Measurements from ENCODE around the gene LPO. TPM values are rescaled to one million over a fixed set of nuclear protein-coding genes. Genes with fewer than 3 reads are reported as not detected.

LPO gene
- total and polyA plus RNA-seq, 4 donors, result 0.15 to 0.26 TPM; not detected in 2

- Histone ChIP-seq H3K27ac (ENCODE audit: low read depth in 1 of 2, low read length in 1 of 2) (no peak within 1 kb of the TSS), H3K27me3 (ENCODE audit: control insufficient read depth in 3 of 3, insufficient read depth in 3 of 3, low read length in 2 of 3) (peaks cover 0 to 9% (median 0%) of the 10 kb centered on the region in 3 donors), H3K4me3 (no peak within 1 kb of the TSS), H3K9ac (ENCODE audit: insufficient read depth in 1 of 2, low read length in 2 of 2) (no peak within 1 kb of the TSS), H3K9me3 (ENCODE audit: control insufficient read depth in 4 of 4, insufficient read depth in 3 of 4, low read length in 3 of 4) (peaks cover 0 to 1% (median 0%) of the 10 kb centered on the region in 4 donors), H3K36me3 (ENCODE audit: control insufficient read depth in 4 of 4, insufficient read depth in 4 of 4, low read length in 4 of 4) (no peaks in the 10 kb centered on the region), H3K4me1 (ENCODE audit: control insufficient read depth in 5 of 5, insufficient read depth in 5 of 5, low read length in 5 of 5) (peaks cover 0 to 13% (median 0%) of the 10 kb centered on the region in 5 donors)
- TF ChIP-seq CTCF (IDR thresholded peaks at IDR 0.05; ENCODE audit: control extremely low read depth, extremely low read depth), result no peak
- DNase-seq, result no peak
- ATAC-seq (ENCODE audit: insufficient read depth, low FRiP score), result no peak
- 46 to 75% methylated on average over 5 of the region's 5 CpGs for WGBS, 2 donors
These were observed 42.3 kb downstream of the LPO start, which contains the start of gene MPO for GRCh38 chr17:58280480-58281217. Gene MPO (minus strand): TSS chr17:58280935. CDS start chr17:58280758, 177 bp downstream.

DNA sequence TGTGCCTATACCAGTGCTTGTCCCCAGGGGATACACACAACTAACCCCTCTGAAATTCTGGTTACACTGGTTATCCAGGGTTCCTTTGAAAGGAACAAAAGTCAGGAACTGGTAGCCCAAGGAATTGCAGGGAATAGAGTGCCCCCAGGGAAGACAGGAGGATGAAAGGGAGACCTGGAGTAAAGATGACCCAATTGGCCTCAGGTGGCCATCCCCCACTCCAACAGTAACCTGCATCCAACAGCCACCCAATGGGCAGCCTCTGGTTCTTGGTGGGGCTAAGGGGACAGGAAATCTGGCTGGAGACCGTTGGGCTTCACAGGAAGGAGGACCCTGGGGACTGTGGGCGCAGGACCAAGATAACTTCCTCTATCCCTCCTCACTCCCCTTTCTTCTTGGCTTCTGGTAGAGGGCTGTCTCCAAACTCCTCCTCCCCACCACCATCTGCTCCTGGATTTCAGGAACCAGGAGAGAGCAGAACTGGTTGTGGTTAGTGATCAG, 43.2 kb downstream of the LPO start:
- H3K9ac ChIP-seq (ENCODE audit: insufficient read depth in 1 of 2, low read length in 2 of 2), result no peak overlapping the region
- H3K4me1 ChIP-seq (ENCODE audit: control insufficient read depth in 5 of 5, insufficient read depth in 5 of 5, low read length in 5 of 5), result peaks cover 0 to 13% (median 0%) of the 10 kb centered on the region in 5 donors
- WGBS, 2 donors, result 19 to 38% methylated on average over 2 of the region's 2 CpGs
- no peak overlapping the region for H3K4me3 ChIP-seq
- H3K27me3 ChIP-seq (ENCODE audit: control insufficient read depth in 3 of 3, insufficient read depth in 3 of 3, low read length in 2 of 3), result peaks cover 0 to 9% (median 0%) of the 10 kb centered on the region in 3 donors
- no peak overlapping the region for H3K27ac ChIP-seq (ENCODE audit: low read depth in 1 of 2, low read length in 1 of 2)
- peak in 1 of 3 donors; percentile 15 for DNase-seq
- H3K36me3 ChIP-seq (ENCODE audit: control insufficient read depth in 4 of 4, insufficient read depth in 4 of 4, low read length in 4 of 4), result no peaks in the 10 kb centered on the region
- H3K9me3 ChIP-seq (ENCODE audit: control insufficient read depth in 4 of 4, insufficient read depth in 3 of 4, low read length in 3 of 4), result peaks cover 0 to 1% (median 0%) of the 10 kb centered on the region in 4 donors
- no peak for ATAC-seq (ENCODE audit: insufficient read depth, low FRiP score)
- TF ChIP-seq CTCF (IDR thresholded peaks at IDR 0.05; ENCODE audit: control extremely low read depth, extremely low read depth), result no peak

DNA sequence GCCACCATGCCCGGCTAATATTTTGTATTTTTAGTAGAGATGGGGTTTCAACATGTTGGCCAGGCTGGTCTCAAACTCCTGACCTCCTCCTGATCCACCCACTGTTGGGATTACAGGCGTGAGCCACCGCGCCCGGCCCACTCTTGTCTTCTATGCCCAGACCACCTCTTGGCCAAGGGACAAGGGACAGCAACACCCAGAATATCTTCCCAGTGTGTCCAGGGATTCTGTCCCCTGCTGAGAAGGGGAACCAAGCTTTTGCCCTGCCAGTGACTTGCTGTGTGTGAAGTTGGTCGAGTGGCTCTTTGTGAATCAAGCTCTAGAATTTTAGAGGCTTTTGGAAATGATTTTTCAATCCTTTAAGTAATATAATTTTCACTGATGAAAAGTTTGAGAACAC, 44.1 kb downstream of the LPO start:
- Histone ChIP-seq H3K36me3 (ENCODE audit: control insufficient read depth in 4 of 4, insufficient read depth in 4 of 4, low read length in 4 of 4) (no peaks in the 10 kb centered on the region), H3K9ac (ENCODE audit: insufficient read depth in 1 of 2, low read length in 2 of 2) (no peak overlapping the region), H3K27me3 (ENCODE audit: control insufficient read depth in 3 of 3, insufficient read depth in 3 of 3, low read length in 2 of 3) (peaks cover 0 to 9% (median 0%) of the 10 kb centered on the region in 3 donors), H3K27ac (ENCODE audit: low read depth in 1 of 2, low read length in 1 of 2) (no peak overlapping the region), H3K4me1 (ENCODE audit: control insufficient read depth in 5 of 5, insufficient read depth in 5 of 5, low read length in 5 of 5) (peaks cover 0 to 13% (median 0%) of the 10 kb centered on the region in 5 donors), H3K9me3 (ENCODE audit: control insufficient read depth in 4 of 4, insufficient read depth in 3 of 4, low read length in 3 of 4) (peaks cover 0 to 1% (median 0%) of the 10 kb centered on the region in 4 donors), H3K4me3 (no peak overlapping the region)
- ATAC-seq (ENCODE audit: insufficient read depth, low FRiP score) (no peak), DNase-seq (no peak)
- WGBS, 2 donors, result 76 to 81% methylated on average over 6 of the region's 6 CpGs
- TF ChIP-seq CTCF (IDR thresholded peaks at IDR 0.05; ENCODE audit: control extremely low read depth, extremely low read depth), result no peak

Data from lung (tissue), 12 donors.